ENCODE data around the gene LIPC.

LIPC gene

GRCh38 chr15:58561321-58561720 is 129.5 kb downstream of the LIPC start:
- DNase-seq, result no peak

- no peak for DNase-seq
Measured at GRCh38 chr15:58562135-58562534, 130.3 kb downstream of the LIPC start.

- no peak for DNase-seq
Measured at GRCh38 chr15:58564981-58565380, 133.2 kb downstream of the LIPC start.

- DNase-seq, result no peak
Measured at GRCh38 chr15:58565619-58566018, 133.8 kb downstream of the LIPC start.

- no peak for DNase-seq
Measured at GRCh38 chr15:58566029-58566428, 134.2 kb downstream of the LIPC start.

GRCh38 chr15:58568157-58568571 is 136.4 kb downstream of the LIPC start:
- no peak for DNase-seq

GRCh38 chr15:58569455-58569854 is 137.7 kb downstream of the LIPC start:
- DNase-seq, result no peak

GRCh38 chr15:58571491-58571890 is 139.7 kb downstream of the LIPC start:
- no peak for DNase-seq

GRCh38 chr15:58572521-58572920 is 140.7 kb downstream of the LIPC start:
- DNase-seq, result no peak

- no peak for DNase-seq
Measured at GRCh38 chr15:58573270-58573669, 141.5 kb downstream of the LIPC start.

- DNase-seq, result no peak
Measured at GRCh38 chr15:58574631-58575030, 142.8 kb downstream of the LIPC start.

- DNase-seq, result no peak
Measured at GRCh38 chr15:58575045-58575786, 143.4 kb downstream of the LIPC start.

- no peak for DNase-seq
Measured at GRCh38 chr15:58576657-58577056, 144.9 kb downstream of the LIPC start.

- no peak for DNase-seq
Measured at GRCh38 chr15:58582160-58582559, 150.4 kb downstream of the LIPC start.

GRCh38 chr15:58583171-58583908 is 151.5 kb downstream of the LIPC start:
- no peak for DNase-seq

- no peak for DNase-seq
Measured at GRCh38 chr15:58584789-58585461, 153.1 kb downstream of the LIPC start.

- DNase-seq, result no peak
Measured at GRCh38 chr15:58585693-58586443, 154.1 kb downstream of the LIPC start.

- DNase-seq, result no peak
Measured at GRCh38 chr15:58587486-58587885, 155.7 kb downstream of the LIPC start.

- no peak for DNase-seq
Measured at GRCh38 chr15:58588096-58588495, 156.3 kb downstream of the LIPC start.

GRCh38 chr15:58589047-58589446 is 157.3 kb downstream of the LIPC start:
- no peak for DNase-seq

GRCh38 chr15:58590236-58590635 is 158.4 kb downstream of the LIPC start:
- DNase-seq, result no peak

- no peak for DNase-seq
Measured at GRCh38 chr15:58590926-58591325, 159.1 kb downstream of the LIPC start.

GRCh38 chr15:58593870-58594269 is 162.1 kb downstream of the LIPC start:
- DNase-seq, result no peak

Data from KG1 (cell line).